Putamen (tissue), 1 donor: ENCODE measurements around the gene STPG1.

Experiments
- DNase-seq: peaks from one replicate; pipeline ENCODE4 v3.0.0-alpha.2; 2016; ENCODE audit warnings: low spot score

The STPG1 gene

DNA sequence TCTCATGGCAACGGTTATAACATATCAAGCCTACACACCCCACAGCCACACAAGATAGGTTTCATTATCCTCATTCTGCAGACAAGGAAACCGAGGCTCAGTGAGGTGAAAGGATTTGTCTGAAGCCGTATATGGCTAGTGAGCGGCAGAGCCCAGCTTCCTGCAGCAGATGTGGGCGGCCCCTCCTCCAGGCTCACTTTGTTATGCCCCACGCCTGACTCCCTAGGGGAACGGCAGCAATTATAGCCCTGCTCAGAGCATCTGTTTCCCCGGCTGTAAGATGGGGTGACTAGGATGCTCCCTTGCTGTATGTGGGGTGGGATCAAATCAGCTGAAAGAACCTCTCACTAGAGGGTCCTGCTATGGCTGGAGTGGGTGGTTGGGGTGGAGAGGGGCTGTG is 72.3 kb downstream of the STPG1 start:
- DNase-seq, result no peak

GRCh38 chr1:24340770-24341169 is 72.8 kb downstream of the STPG1 start:
- DNase-seq, result no peak

GRCh38 chr1:24339996-24340395 is 73.6 kb downstream of the STPG1 start:
- DNase-seq, result no peak

GRCh38 chr1:24338447-24338846 is 75.1 kb downstream of the STPG1 start:
- DNase-seq, result no peak

GRCh38 chr1:24337455-24337854 is 76.1 kb downstream of the STPG1 start:
- no peak for DNase-seq

- DNase-seq, result no peak
Observed at GRCh38 chr1:24336075-24336474, 77.5 kb downstream of the STPG1 start.

DNA sequence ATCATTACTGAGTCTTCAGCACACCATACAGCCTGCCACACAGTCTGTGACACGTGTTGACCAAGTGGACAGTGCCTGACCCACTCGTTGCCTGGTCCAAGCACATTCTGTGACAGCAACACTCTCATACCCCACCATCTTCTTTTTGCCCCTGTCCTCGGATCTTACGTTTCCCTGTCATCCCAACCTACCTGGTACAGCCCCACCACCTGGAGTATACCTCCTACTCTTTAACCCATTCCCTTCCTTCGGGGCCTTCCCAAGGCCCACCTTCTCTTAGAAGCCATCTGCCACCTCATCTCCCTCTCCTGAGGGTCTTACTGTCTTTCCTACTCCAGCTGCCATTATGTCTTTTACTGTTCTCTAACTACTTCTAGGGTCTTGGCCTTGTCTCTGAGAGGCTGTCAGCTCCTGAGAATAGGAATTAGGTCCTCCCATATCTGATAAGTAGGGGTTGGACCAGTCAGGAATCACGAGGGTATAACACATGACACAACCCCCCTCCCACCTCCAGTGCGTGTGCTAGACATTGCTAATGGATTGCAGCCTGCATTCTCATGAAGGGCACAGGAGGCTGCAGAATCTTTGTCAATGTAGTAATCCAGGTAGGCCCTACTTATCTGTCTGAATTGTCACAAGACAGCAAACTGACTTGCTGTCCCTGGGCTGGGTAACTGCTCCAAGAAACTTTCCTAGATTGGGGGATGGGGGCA is 81.5 kb downstream of the STPG1 start:
- DNase-seq, result no peak

GRCh38 chr1:24329797-24330543 is 83.6 kb downstream of the STPG1 start:
- DNase-seq, result no peak

GRCh38 chr1:24329331-24329730 is 84.3 kb downstream of the STPG1 start:
- DNase-seq, result no peak

DNA sequence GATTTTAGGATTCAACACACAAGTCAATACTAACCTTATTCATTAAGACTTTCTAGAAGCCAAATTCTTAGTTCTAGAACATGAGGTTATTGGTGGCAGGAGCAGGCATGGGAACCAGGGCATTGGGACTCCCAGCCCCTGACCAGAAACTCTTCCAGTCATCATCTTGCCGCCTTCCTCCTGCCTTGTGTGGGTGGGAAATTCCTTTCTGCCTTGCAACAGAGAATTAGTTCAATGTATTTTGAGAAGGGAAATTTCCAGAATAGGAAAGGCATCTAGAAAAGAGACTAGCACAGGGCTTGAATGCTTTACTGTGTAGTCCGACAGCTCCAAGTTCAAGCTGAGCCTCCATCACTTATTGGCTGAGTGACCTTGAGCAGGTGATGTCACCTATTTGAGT is 85.7 kb downstream of the STPG1 start:
- DNase-seq, result no peak

GRCh38 chr1:24327486-24327885 is 86.1 kb downstream of the STPG1 start:
- DNase-seq, result no peak

- DNase-seq, result no peak
Observed at GRCh38 chr1:24325587-24326449, 87.8 kb downstream of the STPG1 start.

- no peak for DNase-seq
Observed at GRCh38 chr1:24324903-24325302, 88.7 kb downstream of the STPG1 start.

DNA sequence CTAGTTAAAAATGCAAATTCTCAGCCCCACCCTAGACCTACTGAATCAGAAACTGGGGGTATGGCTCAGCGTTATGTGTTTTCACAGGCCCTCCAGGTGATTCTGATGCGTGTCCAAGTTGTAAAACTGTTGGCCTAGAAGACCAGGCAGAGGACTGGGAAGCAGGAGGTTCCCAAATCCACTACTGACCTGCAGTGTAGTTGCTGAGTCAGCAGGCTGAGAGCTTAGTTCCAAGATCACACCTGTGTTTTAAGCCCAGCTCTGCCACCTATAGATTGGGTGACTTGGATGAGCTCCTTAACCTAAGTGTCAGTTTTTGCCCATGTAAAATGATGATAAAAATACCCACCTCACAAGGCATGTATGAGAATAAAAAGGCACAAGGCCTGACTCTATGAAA is 90.3 kb downstream of the STPG1 start:
- no peak for DNase-seq

DNA sequence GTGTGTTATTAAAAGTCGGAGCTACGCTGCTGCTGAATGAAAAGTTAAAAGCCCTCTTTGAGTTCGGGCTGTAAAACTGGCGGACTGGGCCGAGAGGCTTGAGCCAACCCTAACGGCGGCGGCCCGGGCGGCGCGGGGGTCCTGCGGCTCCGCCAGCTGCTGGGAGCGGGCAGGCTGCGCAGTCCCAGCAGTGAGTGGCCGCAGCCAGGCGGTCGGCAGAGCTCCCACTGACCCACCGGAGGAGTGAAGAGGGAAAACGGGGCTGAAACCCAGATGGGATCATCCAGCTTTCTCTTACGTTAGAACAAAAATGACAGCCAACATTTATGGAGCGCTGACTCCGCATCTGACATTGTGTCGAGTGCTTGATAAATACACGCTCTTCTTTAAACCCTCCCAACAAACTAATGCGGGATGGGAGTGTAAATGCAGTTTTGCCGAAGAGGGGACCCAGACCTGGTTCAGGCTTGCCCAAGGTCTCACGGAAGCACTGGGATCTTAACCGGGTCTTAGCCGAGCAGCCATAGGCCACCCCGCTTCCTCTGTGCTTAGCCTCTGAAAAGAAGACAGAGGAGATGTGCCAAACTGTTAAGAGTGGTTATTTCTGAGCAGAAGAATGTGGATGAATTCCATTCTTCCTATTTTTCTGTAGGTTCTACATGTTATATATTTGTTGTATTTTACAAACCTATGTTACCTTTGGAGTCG is 91.0 kb downstream of the STPG1 start:
- DNase-seq, result no peak

DNA sequence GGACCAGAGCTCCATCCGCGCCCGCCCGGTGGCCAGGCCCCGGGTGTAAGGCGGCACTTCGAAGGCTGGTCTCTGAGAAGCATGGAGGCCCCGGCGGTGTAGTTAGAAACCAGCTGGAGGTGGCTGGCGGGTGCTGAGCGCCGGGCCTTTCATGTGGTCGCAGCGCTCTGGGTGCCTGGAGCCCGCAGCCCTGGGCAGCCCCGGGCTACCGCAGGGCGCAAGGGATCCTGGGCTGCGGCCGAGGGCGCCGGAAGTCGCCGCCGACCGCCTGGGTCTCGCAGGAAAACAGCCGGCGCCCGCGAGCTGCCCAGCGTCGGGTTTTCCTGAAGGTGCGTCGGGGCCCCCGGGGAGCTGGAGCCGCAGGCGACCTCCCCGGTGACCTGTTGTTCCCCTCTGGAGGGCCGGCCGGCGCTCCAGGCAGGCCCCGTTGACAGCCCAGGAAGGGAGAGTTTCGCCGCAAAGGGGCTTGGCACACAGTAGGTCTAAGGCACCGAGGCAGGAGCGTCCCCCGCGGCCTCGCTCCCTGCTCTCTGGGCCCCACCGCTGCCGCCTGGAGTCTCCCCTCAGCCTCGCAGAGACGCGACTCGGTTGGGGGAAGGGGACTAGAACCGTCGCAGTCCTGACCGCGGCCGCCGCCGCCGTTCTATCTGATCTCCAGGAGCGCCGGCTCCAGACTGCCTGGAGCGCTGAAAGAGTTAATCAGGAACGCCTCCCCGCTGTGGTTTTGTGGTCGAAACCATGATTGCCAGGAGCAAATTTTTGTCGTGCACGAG is 91.7 kb downstream of the STPG1 start:
- DNase-seq, result no peak

GRCh38 chr1:24321126-24321525 is 92.5 kb downstream of the STPG1 start:
- no peak for DNase-seq

DNA sequence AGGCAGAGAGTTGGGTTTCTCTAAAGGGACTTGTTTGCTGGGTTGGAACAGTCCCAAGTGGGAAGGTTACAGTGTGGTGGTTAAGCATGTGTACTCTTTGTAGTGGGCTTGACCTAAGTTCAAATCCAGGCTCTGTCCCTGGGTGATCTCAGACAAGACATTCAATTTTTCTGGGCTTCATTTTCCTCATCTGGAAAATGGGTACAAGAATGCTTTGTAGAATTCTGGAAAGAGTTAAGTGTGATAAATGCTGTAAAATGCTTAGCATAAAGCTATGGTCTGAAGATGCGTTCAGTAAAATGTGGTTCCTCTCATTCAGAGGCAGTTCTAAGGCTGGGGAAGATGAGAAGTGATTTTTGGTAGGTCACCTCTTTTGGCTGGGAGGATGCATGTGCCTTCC is 93.6 kb downstream of the STPG1 start:
- DNase-seq, result no peak

DNA sequence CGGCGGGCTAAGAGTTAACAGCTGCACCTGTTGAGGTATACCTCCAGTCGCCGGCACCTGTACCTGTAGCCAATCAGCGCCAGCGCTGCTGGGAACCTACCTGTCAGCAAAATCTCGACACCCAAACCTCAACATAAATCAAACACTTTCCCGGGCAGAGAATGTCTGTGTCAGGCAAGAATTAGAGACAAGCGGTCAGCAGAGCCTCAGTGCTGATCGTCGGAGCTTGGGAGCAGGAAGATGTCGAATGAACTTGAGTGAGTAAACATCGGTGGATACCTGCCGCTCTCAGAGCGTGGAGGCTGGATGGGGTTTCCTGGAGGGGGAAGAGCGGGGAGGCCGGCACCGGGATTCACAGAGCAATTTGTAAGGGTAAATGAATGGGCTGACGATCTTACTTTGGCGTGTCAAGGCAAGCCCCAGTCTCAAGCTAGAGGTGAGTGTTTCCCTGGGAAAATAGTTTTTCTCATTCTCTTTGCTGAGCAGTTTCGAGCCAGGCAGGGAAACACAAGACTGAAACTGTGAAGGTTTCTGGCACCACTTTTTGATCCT is 94.2 kb downstream of the STPG1 start, which contains the start of gene GRHL3:
GRHL3 (plus strand) TSS at position 46 of the 552 bp plus-strand sequence; CDS start at position 241, 195 bp downstream.
- DNase-seq, result no peak

DNA sequence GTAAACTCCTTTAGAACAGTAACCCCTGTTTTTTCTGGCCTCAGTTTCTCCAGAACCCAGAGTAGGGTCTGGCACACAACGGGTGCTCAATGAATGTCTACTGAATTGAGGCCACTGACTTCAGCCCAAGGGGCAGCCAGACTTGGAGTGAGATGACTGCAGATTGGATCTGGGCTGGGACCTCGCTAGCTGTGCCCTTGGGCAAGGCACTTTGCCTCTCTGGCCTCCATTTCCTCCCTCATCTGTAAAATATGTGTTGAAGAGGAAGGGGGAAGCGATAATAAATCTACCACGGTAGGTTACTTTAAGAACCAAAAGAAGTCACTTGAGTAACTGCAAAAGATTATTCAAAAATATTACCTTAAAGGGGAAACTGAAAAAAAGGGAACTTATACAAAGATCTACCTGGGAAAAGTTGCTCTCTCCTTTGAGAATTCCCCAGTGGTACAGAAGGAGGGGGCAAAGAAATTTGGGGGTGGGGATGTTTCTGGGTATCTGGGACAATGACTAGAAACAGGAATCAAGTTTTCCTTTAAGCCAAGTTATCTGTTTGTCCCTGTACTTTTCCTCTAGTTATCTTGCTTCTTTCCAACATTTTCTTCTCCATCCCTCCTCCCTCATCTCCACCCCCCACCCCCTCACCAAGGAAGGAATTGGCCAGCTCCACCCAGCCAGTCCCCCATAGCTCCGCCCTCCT is 94.8 kb downstream of the STPG1 start:
- no peak for DNase-seq
